Measurements from ENCODE around the gene DGKI. TPM values are rescaled to one million over a fixed set of nuclear protein-coding genes. Genes with fewer than 3 reads are reported as not detected.

The DGKI gene
- total and polyA plus RNA-seq, 4 donors, result 1.1 to 11.3 (median 5.2) TPM

DNA sequence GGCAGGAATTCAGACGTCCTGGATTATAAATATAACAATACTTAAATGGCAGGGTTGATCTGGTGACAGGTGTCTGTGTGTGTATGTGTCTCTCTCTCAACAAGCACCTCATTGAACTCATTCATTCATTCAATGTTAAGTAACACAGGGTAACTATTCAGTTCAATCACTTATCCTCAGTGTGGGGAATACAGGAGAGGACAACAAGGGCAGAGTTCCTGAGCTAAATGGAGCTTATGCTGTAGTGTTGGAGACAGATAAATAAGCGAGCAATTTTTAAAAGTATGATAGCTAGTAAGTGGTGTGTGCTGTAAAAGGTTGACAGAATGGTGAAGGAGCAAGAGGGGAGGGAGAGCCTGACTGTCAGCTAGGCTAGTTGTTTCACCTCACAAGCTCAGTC is 178.4 kb downstream of the DGKI start:
- Histone ChIP-seq H3K4me3 (ENCODE audit: low read length in 2 of 2) (no peak overlapping the region), H3K9me3 (ENCODE audit: control insufficient read depth, low read length) (no peaks in the 10 kb centered on the region), H3K4me1 (ENCODE audit: control insufficient read depth in 1 of 2, insufficient read depth in 2 of 2, low read length in 2 of 2) (no peaks in the 10 kb centered on the region), H3K27ac (ENCODE audit: low read depth in 1 of 2, low read length in 2 of 2) (no peak overlapping the region), H3K36me3 (ENCODE audit: control insufficient read depth in 1 of 2, insufficient read depth in 2 of 2, low read length in 1 of 2) (no peaks in the 10 kb centered on the region), H3K27me3 (ENCODE audit: control insufficient read depth in 1 of 2, insufficient read depth in 2 of 2, low read length in 1 of 2) (no peaks in the 10 kb centered on the region)
- WGBS, 2 donors, result 64% methylated on average over 2 of the region's 2 CpGs
- ATAC-seq (ENCODE audit: low FRiP score) (no peak), DNase-seq (no peak)
- intact Hi-C loops (cut with DNase I), result loop anchor here in 1 of 2 donors (5.0 kb wide), 1 partner anchor 219 kb away; no protein-coding TSS in a partner anchor

DNA sequence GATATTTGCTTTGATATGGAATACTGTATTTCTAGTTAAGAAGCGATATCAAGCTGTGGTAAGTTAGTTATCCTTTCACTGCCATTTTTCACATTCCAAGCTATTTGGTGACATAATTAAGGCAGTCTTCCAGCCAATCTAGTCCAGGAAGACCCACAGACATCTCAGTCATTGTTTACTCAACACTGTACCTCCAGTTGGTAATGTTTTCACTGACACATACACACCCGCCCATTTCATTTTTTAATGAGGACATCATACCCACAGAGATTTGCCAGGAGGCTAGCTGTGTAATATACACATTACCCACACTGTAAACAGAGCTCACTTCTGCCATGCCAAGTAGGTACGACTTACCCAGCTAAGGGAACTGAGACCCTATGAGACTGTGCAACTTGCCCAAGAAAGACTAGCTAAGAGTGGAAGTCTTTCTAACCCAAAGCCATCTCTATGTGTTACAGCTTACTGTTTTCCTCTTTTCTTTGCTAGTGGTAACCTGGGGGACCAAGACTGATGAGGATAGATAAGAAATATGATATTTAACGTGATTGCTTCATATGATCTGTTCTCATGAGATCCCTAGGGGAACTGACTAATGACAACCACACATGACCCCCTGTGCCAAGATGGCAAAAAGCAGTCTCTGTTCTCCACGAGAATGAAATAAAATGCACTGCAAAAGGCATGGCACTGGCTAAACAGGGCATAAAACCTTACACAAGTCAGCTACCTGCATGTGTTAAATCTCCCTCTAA is 179.0 kb downstream of the DGKI start:
- no peak overlapping the region for H3K4me3 ChIP-seq (ENCODE audit: low read length in 2 of 2)
- DNase-seq (no peak), ATAC-seq (ENCODE audit: low FRiP score) (no peak)
- intact Hi-C loops (cut with DNase I), result loop anchor here in 1 of 2 donors (5.0 kb wide), 1 partner anchor 219 kb away; no protein-coding TSS in a partner anchor
- WGBS, 2 donors, result 36 to 52% methylated on average over 5 of the region's 5 CpGs
- H3K4me1 ChIP-seq (ENCODE audit: control insufficient read depth in 1 of 2, insufficient read depth in 2 of 2, low read length in 2 of 2), result no peaks in the 10 kb centered on the region
- no peaks in the 10 kb centered on the region for H3K27me3 ChIP-seq (ENCODE audit: control insufficient read depth in 1 of 2, insufficient read depth in 2 of 2, low read length in 1 of 2)
- H3K36me3 ChIP-seq (ENCODE audit: control insufficient read depth in 1 of 2, insufficient read depth in 2 of 2, low read length in 1 of 2), result no peaks in the 10 kb centered on the region
- no peak overlapping the region for H3K27ac ChIP-seq (ENCODE audit: low read depth in 1 of 2, low read length in 2 of 2)
- H3K9me3 ChIP-seq (ENCODE audit: control insufficient read depth, low read length), result no peaks in the 10 kb centered on the region

DNA sequence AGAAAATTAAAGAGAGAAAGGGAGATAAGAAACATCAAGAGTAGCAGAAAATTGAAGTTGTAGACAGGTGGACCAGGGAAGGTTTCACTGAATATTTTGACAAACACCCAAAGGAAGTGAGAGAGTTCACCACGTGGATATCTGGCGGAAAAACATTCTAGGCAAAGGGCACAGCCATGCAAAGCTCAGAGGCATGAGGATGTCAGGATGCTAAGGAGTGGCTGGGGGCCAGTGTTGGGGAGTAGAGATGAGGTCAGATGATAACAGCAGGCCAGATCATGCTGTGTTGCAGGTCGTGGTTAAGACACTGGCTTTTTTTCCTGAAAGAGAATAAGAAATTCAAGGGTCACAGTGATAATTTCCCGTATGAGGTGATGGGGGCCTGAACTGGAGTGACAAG is 181.9 kb downstream of the DGKI start:
- no peak for ATAC-seq (ENCODE audit: low FRiP score)
- Histone ChIP-seq H3K27me3 (ENCODE audit: control insufficient read depth in 1 of 2, insufficient read depth in 2 of 2, low read length in 1 of 2) (no peaks in the 10 kb centered on the region), H3K9me3 (ENCODE audit: control insufficient read depth, low read length) (no peaks in the 10 kb centered on the region), H3K27ac (ENCODE audit: low read depth in 1 of 2, low read length in 2 of 2) (no peak overlapping the region), H3K4me1 (ENCODE audit: control insufficient read depth in 1 of 2, insufficient read depth in 2 of 2, low read length in 2 of 2) (no peaks in the 10 kb centered on the region), H3K4me3 (ENCODE audit: low read length in 2 of 2) (no peak overlapping the region), H3K36me3 (ENCODE audit: control insufficient read depth in 1 of 2, insufficient read depth in 2 of 2, low read length in 1 of 2) (no peaks in the 10 kb centered on the region)
- DNase-seq, result no peak
- 60 to 66% methylated on average over 4 of the region's 4 CpGs for WGBS, 2 donors
- intact Hi-C loops (cut with DNase I), result loop anchor here in 1 of 2 donors (5.0 kb wide), 1 partner anchor 222 kb away; no protein-coding TSS in a partner anchor

DNA sequence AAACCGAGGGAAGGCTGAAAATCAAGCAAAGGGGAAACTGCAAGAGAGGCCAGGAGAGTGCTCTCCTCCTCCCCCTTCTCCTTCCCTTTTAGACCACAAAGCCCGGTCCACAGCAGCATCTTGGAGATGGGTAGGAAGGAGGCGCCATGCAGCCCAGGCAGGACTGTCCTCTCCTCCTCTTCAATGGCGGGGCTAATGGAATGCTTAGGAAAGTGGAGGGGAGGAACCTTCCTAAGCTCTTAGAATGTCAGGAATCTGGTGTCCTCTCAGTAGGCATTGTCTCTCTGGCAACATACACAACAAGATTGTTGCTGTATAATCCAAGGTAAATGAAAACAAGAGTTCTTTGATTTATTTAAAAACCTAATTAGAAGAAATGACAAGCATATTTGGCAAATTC is 185.1 kb downstream of the DGKI start:
- H3K4me3 ChIP-seq (ENCODE audit: low read length in 2 of 2), result no peak overlapping the region
- no peak for DNase-seq
- H3K27me3 ChIP-seq (ENCODE audit: control insufficient read depth in 1 of 2, insufficient read depth in 2 of 2, low read length in 1 of 2), result no peaks in the 10 kb centered on the region
- no peak overlapping the region for H3K27ac ChIP-seq (ENCODE audit: low read depth in 1 of 2, low read length in 2 of 2)
- no peak for ATAC-seq (ENCODE audit: low FRiP score)
- H3K4me1 ChIP-seq (ENCODE audit: control insufficient read depth in 1 of 2, insufficient read depth in 2 of 2, low read length in 2 of 2), result no peaks in the 10 kb centered on the region
- WGBS, 2 donors, result 93% methylated on average over 4 of the region's 4 CpGs
- H3K9me3 ChIP-seq (ENCODE audit: control insufficient read depth, low read length), result no peaks in the 10 kb centered on the region
- no peaks in the 10 kb centered on the region for H3K36me3 ChIP-seq (ENCODE audit: control insufficient read depth in 1 of 2, insufficient read depth in 2 of 2, low read length in 1 of 2)
- intact Hi-C loops (cut with DNase I), result no loop called here

DNA sequence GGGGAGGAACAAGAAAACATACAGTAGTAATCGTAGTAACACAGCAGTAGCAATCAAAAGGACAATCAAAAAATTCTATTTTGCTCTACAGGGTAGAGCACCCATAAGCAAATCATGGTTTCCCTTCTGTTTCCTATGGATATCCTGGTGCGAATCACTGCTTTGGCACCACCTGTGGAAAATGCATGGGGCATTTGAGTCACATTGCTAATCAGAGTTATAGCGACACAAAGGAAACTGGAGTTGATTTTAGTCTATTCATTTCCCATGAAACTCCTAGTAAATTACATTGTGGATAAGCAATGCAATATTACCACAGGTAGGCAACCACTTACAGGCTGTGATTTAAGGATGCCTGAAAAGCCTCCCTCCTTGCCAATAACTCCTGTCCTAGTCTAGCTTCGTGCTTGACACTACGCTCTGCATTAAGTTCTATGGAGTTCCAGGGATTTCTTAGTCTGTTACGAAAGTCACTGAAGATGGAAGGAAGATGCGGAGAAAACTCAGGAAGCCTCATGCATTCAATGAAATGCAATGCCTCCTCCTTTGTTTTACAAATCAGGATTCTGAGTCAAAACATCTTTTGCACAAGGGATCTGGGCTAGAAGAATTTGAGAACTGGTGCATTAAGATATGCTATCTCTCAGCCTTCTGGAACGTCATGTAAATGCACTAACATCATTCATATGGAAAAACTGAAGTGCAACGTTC is 188.4 kb downstream of the DGKI start:
- H3K4me3 ChIP-seq (ENCODE audit: low read length in 2 of 2), result no peak overlapping the region
- H3K27me3 ChIP-seq (ENCODE audit: control insufficient read depth in 1 of 2, insufficient read depth in 2 of 2, low read length in 1 of 2), result no peaks in the 10 kb centered on the region
- H3K27ac ChIP-seq (ENCODE audit: low read depth in 1 of 2, low read length in 2 of 2), result no peak overlapping the region
- 91% methylated on average over 9 of the region's 9 CpGs for WGBS, 2 donors
- intact Hi-C loops (cut with DNase I), result no loop called here
- H3K9me3 ChIP-seq (ENCODE audit: control insufficient read depth, low read length), result no peaks in the 10 kb centered on the region
- H3K36me3 ChIP-seq (ENCODE audit: control insufficient read depth in 1 of 2, insufficient read depth in 2 of 2, low read length in 1 of 2), result no peaks in the 10 kb centered on the region
- no peaks in the 10 kb centered on the region for H3K4me1 ChIP-seq (ENCODE audit: control insufficient read depth in 1 of 2, insufficient read depth in 2 of 2, low read length in 2 of 2)
- ATAC-seq (ENCODE audit: low FRiP score) (no peak), DNase-seq (no peak)

DNA sequence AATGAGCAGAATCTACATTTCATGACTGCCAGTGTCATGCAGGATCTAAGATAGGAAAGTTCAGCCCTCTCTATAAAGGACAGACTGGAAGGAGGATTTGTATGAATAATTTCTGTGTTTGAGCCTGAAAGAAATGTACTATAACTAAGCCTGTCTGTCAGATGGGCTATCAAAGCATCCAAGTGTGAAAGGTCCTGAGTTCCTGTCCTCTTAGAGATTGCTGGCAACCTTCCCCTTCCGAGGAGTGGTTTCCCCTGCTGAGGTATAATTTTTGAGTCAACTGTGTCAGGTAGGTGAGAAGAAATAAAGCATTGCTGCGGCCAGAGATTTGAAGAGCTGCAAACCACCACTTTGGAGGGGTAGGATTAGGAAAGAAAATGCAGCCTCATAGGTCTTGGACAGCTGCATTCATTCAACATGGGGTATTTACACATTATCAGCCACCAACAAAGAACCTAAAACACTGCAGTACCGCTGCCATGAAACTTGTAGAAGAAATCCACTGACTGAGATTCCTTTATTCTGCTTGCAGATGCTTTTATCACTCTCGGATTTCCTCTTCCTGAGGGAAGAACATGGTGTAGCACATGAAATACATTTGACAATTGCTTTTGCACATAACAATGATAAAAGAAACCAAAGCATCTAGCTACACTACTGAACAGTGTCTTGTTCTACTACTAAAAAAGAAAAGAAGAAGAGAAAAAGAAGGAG is 189.1 kb downstream of the DGKI start:
- H3K9me3 ChIP-seq (ENCODE audit: control insufficient read depth, low read length), result no peaks in the 10 kb centered on the region
- intact Hi-C loops (cut with DNase I), result loop anchor here in 1 of 2 donors (2.0 kb wide), 2 partner anchors 241 to 351 kb away; no protein-coding TSS in a partner anchor
- no peak overlapping the region for H3K4me3 ChIP-seq (ENCODE audit: low read length in 2 of 2)
- no peaks in the 10 kb centered on the region for H3K27me3 ChIP-seq (ENCODE audit: control insufficient read depth in 1 of 2, insufficient read depth in 2 of 2, low read length in 1 of 2)
- DNase-seq, result no peak
- H3K36me3 ChIP-seq (ENCODE audit: control insufficient read depth in 1 of 2, insufficient read depth in 2 of 2, low read length in 1 of 2), result no peaks in the 10 kb centered on the region
- H3K4me1 ChIP-seq (ENCODE audit: control insufficient read depth in 1 of 2, insufficient read depth in 2 of 2, low read length in 2 of 2), result no peaks in the 10 kb centered on the region
- 82 to 87% methylated on average over 4 of the region's 4 CpGs for WGBS, 2 donors
- no peak for ATAC-seq (ENCODE audit: low FRiP score)
- peak overlapping the region; percentile 13 to 60 for H3K27ac ChIP-seq (ENCODE audit: low read depth in 1 of 2, low read length in 2 of 2)

DNA sequence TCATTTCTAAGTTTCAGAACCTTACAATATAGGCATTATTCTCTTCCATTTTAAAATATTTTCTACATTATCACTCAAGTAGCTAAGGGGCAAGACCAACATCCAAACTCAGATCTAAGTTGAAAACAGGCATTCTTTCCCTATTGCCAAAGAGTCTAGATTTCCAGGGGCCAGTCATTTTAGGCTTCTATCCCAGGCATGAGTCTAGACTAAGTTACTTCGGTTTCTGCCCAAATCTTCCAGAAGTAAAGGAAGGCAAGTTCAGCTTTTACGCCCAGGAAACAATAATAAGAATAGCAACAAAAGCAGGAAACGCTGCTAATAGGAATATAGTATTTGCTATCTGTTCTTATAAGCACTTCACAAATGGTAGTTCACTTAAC is 189.9 kb downstream of the DGKI start:
- intact Hi-C loops (cut with DNase I), result loop anchor here (1.0 to 2.0 kb wide), 3 partner anchors 242 to 352 kb away; no protein-coding TSS in a partner anchor
- Histone ChIP-seq H3K4me3 (ENCODE audit: low read length in 2 of 2) (no peak overlapping the region), H3K27ac (ENCODE audit: low read depth in 1 of 2, low read length in 2 of 2) (peak overlapping the region in 1 of 2 donors; percentile 60), H3K9me3 (ENCODE audit: control insufficient read depth, low read length) (no peaks in the 10 kb centered on the region), H3K4me1 (ENCODE audit: control insufficient read depth in 1 of 2, insufficient read depth in 2 of 2, low read length in 2 of 2) (no peaks in the 10 kb centered on the region), H3K36me3 (ENCODE audit: control insufficient read depth in 1 of 2, insufficient read depth in 2 of 2, low read length in 1 of 2) (no peaks in the 10 kb centered on the region), H3K27me3 (ENCODE audit: control insufficient read depth in 1 of 2, insufficient read depth in 2 of 2, low read length in 1 of 2) (no peaks in the 10 kb centered on the region)
- no peak for DNase-seq
- 2 to 6% methylated on average over 3 of the region's 3 CpGs for whole genome bisulfite sequencing, 2 donors
- no peak for ATAC-seq (ENCODE audit: low FRiP score)

DNA sequence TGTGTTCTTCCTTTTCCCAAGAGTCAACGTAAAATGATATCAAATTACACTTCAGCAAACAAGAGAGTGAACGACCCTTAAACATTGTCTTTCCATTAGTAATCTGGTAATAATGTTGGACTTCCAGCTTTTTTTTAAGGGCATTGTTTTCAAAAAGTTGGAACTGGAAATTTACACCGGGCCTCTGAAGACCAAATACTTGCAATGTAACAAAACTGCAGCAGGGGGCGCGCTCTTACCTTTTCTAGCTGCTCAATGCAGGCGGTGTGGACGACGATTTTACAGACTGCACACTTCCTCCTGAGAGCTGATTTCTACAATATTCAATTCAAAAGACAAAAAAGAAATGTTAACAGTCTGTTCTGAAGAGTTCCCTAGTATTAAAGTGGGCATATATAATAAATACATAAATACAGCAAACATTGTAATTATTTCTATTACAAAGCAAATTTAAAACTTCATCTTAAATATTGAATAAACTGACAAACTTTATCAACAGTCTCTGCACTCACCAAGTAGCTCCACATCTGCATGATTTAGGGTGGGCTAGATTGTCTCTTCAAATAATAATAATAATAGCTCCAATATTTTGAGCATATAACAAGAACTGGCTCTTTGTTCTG is 190.4 kb downstream of the DGKI start:
- 4 to 5% methylated on average over 8 of the region's 8 CpGs for WGBS, 2 donors
- Histone ChIP-seq H3K36me3 (ENCODE audit: control insufficient read depth in 1 of 2, insufficient read depth in 2 of 2, low read length in 1 of 2) (no peaks in the 10 kb centered on the region), H3K4me1 (ENCODE audit: control insufficient read depth in 1 of 2, insufficient read depth in 2 of 2, low read length in 2 of 2) (no peaks in the 10 kb centered on the region), H3K27me3 (ENCODE audit: control insufficient read depth in 1 of 2, insufficient read depth in 2 of 2, low read length in 1 of 2) (no peaks in the 10 kb centered on the region), H3K4me3 (ENCODE audit: low read length in 2 of 2) (no peak overlapping the region), H3K9me3 (ENCODE audit: control insufficient read depth, low read length) (no peaks in the 10 kb centered on the region), H3K27ac (ENCODE audit: low read depth in 1 of 2, low read length in 2 of 2) (peak overlapping the region in 1 of 2 donors; percentile 60)
- DNase-seq, result peak; percentile 88 to 92
- intact Hi-C loops (cut with DNase I), result loop anchor here (1.0 to 2.0 kb wide), 3 partner anchors 242 to 352 kb away; no protein-coding TSS in a partner anchor
- peak; percentile 83 for ATAC-seq (ENCODE audit: low FRiP score)

Measured in aorta (tissue), 5 donors.